Measurements from ENCODE around the gene ALG12.

Gene ALG12

GRCh38 chr22:49885881-49886280, 32.4 kb downstream of the ALG12 start:
- DNase-seq = no peak

- no peak for DNase-seq
Observed at GRCh38 chr22:49885281-49885680, 33.0 kb downstream of the ALG12 start.

GRCh38 chr22:49884503-49885260, 33.6 kb downstream of the ALG12 start:
- no peak for DNase-seq

GRCh38 chr22:49884075-49884474, 34.2 kb downstream of the ALG12 start:
- no peak for DNase-seq

- DNase-seq = no peak
Observed at GRCh38 chr22:49883294-49883640, 35.0 kb downstream of the ALG12 start.

GRCh38 chr22:49882519-49883293, 35.5 kb downstream of the ALG12 start:
- no peak for DNase-seq

- no peak for DNase-seq
Observed at GRCh38 chr22:49881856-49882255, 36.4 kb downstream of the ALG12 start.

- DNase-seq = no peak
Observed at GRCh38 chr22:49880281-49880680, 38.0 kb downstream of the ALG12 start.

DNA sequence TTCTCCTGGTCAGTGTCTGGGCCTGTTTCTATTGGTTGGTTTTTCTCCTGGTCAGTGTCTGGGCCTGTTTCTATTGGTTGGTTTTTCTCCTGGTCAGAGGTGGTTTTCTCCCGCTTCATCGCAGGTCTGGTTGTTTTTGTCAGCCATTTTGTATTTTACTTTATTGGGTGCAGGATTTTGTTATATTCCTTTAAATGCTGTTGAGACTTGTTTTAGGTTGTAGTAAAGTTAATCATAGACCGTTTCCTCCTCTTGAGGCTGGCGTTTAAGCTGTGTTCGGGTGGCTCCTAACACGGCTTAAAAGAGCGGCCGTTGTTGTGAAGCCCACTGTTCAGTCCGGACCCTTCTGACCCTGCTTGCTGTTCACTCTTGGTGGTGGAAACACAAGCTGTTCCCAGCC, 38.4 kb downstream of the ALG12 start:
- no peak for DNase-seq

DNA sequence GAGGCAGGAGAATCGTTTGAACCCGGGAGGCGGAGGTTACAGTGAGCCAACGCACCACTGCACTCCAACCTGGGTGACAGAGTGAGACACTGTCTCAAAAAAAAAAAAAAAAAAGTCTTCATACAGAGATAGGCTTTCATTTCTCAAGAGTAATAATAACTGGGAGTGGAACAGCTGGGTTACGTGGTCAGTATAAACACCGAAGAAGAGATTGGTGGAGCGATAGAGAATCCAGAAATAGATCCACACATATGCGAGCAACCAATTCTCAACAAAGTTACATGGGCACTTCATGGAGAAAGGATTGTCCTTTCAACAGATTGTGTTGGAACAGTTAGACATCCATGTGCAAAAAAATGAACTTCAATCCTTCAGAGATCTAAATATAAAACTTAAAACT, 40.0 kb downstream of the ALG12 start:
- DNase-seq = no peak

DNA sequence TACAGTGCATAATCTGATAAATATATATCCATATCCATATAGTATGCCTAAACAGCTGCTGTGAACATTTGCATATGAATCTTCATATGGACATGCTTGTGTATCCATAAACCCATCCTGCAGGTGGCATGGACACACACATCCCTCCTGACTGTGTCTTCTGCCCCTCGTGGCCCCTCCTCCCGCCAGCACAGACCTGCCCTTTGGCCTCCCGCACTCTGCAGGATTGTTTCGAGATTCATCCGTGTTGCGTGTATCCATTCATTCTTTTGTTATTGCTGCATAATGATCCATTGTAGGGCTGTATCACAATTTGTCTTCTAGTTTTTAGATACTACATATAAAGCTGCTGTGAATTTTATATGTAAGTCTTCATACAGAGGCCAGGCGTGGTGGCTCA, 40.6 kb downstream of the ALG12 start:
- no peak for DNase-seq

DNA sequence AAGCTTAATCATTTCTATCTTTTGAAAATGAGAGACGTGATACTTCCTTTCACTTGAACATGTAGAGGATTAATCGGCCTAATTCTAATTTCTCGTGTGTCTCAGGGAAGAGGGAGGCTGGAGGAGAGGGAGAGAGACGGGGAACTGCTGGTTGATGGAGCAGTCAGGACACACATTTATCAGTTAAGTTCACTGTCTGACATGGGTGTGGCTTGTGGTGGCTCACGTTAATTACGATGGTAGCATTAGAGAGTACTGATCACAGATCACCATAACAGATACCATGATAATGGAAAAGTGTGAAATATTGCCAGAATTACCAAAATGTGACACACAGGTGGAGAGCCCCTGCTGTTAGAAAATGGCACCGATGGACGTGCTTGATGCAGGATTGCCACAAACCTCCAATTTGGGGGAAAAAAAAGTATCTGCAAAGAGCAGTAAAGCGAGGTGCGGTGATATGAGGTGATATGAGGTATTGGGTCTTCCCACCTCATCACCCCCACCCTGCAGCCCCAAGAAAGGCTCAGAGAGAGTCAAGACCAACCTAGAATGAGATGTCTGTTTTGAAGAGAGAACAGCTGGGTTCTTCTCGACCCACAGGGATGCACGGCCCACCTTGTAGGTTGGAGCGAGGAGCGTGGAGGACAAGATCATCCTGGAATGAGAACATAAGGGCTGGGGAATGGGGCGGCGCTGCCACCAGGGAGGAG, 44.9 kb downstream of the ALG12 start:
- peak; percentile 10 for DNase-seq

DNA sequence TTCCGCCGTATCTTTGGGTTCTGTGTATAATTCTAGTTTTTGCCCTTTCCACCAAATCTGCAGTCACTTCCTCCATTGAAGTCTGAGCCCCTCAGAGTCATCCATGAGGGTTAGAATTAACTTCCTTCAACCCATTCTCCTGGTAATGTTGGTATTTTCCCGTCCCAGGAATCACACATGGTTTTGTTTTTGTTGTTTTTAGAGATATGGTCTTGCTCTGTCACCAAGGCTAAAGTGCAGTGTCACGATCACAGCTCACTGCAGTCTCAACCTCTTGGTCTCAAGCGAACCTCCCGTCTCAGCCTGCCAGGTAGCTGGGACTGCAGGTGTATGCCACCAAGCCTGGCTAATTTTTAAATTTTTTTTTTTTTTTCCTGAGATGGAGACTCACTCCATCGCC, 45.9 kb downstream of the ALG12 start:
- DNase-seq = no peak

- peak; percentile 24 for DNase-seq
Observed at GRCh38 chr22:49871482-49871881, 46.8 kb downstream of the ALG12 start.

DNA sequence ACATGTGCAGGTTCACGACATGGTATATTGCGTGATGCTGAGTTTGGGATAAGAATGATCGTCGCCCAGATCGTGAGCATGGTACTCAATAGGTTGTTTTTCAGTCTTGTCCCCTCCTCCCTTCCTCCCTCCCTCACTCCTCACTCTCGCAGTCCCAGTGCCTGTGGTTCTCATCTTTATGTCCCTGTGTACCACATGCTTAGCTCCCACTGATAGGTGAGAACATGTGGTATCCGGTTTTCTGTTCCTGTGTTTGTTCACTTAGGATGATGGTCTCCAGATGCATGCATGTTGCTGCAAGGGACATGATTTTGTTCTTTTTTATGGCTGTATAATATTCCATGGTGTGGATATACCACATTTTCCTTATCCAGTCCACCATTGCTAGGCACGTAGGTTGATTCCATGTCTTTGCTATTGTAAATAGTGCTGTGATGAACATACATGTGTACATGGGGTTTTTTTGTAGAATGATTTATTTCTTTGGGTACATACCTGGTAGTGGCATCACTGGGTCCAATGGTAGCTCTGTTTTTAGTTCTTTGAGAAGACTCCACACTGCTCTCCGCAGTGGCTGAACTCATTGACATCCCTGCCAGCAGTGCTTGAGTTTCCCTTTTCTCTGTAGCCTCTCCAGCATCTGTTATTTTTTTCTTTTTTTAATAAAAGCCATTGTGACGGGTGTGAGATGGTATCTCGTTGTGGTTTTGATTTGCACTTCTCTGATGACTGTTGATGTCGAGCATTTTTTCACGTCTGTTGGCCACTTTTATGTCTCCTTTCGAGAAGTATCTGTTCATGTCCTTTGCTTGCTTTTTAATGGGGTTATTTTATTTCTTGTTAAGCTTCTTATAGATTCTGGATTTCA, 48.2 kb downstream of the ALG12 start:
- DNase-seq = peak; percentile 32

- DNase-seq = peak; percentile 22
Observed at GRCh38 chr22:49869086-49869830, 49.0 kb downstream of the ALG12 start.

- DNase-seq = peak; percentile 22
Observed at GRCh38 chr22:49867303-49868265, 50.7 kb downstream of the ALG12 start.

DNA sequence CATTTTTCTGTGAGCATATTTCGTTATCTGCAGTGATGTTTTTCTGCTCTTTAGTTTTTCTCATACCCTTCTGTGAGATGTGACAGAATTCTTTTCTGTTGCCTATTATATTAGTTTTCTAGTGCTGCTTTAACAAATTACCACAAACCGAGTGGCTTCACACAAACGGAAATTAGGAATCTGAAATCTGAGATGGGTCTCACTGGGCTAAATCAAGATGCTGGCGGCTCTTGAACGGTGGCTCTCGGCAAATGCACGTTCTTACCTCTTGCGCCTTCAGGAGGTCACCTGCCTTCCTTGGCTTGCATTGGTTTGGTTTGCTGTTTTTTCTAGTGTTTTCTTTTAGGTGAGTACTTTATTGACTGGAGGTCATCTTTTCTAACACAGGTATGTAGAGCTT, 51.6 kb downstream of the ALG12 start:
- peak; percentile 17 for DNase-seq

GRCh38 chr22:49866134-49866533, 52.1 kb downstream of the ALG12 start:
- no peak for DNase-seq

DNA sequence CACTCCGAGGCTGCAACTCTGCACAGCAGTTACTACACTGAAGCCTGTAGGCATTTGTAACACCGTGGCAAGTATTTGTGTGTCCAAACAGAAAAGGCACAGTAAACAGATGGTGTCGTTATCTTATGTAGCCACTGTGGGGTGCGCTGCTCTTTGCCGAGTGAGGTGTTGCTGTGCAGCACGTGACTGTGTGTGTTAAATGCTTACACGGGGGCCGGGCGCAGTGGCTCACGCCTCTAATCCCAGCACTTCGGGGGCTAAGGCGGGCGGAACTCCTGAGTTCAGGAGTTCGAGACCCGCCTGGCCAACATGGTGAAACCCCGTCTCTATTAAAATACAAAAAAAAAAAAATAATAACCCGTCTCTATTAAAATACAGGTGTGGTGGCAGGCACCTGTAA, 53.1 kb downstream of the ALG12 start:
- DNase-seq = no peak

- DNase-seq = no peak
Observed at GRCh38 chr22:49863931-49864330, 54.3 kb downstream of the ALG12 start.
